Stimulated activated CD8-positive, alpha-beta memory T cell treated with anti-CD3 and anti-CD28 coated beads, Interleukin-15, amount 100 ng/mL, for 1 hour (primary cell): ENCODE measurements around the gene PRAC2.
"Not testable (repeated sequence)": the region's sequence is repeated elsewhere in the genome, so short reads cannot be mapped to it uniquely, and the experiment has no call there.

Experiments
- DNase-seq: peaks from one replicate; pipeline ENCODE4 v3.0.0-alpha.2; 2020; ENCODE audit warnings: low read depth

The PRAC2 gene

DNA sequence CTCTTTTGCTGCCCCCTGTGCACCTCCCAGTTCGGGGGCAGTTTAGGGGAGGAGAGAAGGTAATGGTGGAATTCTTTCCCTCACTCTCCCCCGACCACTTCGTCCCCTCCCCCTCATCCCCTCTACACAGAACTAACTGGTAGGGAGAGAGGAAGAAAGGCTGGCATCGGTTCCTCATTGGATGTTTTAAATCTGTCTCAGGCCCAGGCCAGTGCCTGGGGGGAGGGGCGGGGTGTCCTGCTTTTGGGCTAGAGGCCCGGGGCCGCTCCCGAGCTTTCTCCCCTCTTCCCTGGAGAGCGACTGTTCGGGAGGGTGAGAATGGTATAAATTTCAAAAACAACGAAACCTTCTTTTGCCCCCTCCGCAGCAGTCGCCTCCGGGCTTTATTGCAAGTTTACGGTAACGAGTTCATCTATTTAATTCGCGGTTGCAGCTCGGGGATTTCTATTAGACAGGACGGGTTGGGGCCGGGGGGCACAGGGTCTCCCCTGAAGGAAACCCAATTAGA is at the start of gene PRAC2:
PRAC2 (plus strand) TSS at position 271 of the 508 bp plus-strand sequence. CDS start 1,226 bp downstream, outside the sequence.
- no peak for DNase-seq

DNA sequence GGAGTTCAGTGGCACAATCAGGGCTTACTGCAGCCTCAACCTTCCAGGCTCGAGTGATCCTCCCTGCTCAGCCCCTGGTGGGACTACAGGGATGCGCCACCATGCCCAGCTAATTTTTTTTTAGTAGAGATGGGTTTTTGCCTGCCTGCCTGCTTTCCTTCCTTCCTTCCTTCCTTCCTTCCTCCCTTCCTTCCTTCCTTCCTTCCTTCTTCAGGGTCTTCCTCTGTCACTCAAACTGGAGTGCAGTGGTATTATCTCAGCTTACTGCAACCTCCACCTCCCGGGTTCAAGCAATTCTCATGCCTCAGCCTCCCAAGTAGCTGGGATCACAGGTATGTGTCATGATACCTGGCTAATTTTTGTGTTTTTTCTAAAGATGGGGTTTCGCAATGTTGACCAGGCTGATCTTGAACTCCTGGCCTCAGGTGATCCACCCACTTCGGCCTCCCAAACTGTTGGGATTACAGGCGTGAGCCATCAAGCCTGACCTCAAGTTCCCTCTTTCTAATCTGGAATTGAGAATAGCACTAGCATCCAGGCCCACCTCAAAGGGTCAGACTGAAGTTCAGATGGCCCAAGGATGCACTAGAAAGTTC is 45.9 kb upstream of the PRAC2 start:
- no peak for DNase-seq

DNA sequence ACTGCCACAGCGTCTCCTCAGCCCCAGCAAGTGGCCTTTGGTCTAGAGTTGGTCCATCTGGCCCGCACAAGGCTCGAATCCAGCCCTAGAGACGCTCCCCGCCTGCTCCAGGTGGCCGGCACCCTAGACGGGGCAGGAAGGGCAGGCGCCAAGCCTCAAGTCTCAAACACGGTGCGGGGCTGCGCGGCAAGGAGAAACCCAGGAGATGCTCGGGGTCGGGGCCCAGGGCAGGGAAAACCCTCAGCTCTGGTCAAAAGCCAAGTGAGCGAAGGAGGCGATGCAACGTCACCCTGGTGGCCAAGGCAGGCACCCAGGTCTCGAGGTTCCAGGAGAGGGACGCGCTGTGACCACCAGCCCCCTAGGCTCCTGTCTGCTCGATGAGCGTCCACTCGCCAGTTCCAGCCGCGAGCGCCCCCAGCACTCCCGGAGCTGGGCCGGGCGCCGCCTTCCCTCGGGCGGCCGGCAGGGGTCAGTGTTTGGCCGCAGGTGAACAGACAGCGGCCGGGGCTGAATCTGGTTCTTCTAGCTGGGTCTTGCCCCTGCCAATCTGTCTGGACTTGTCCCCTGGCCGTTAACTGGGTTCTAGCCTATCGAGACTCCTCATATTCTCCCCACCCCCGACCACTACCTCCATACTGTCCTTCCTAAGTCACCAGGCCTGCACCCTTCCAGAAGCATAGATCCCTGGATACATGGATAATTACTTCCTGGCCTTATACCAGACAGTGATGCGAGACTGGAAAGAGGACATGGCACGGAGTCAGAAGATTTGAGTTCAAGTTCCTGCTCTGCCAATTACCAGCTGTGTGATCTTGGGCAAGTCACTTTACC is 44.6 kb upstream of the PRAC2 start:
- peak; percentile 42 for DNase-seq

GRCh38 chr17:48679385-48680096 is 43.4 kb upstream of the PRAC2 start:
- DNase-seq, result no peak

DNA sequence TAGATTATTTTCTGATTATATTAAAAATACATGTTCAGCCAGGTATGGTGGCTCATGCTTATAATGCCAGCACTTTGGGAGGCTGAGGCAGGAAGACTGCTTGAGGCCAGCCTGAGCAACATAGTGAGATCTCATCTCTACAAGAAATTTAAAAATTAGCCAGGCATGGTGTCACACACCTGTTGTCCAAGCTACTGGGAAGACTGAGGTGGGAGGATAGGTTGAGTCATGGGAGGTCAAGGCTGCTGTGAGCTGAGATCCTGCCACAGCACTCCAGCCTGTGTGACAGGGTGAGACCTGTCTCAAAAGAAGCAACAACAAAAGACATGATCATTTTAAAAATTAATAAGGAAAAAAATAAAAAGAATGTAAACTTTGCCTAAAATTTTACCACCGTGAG is 41.4 kb upstream of the PRAC2 start:
- no peak for DNase-seq

DNA sequence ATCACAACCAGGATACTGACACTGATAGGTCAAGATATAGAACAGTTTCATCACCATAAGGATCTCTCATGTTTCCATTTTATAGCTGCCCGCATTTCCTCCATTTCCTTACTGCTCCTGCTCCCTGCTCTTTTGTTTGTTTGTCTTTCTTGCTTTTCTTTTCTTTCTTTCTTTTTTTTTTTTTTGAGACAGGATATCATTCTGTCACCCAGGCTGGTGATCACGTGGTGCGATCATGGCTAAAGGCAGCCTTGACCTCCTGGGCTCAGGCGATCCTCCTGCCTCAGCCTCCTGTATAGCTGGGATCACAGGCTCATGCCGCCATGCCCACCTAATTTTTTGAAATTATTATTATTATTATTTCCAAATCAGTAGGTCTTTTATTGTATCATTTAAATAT is 32.3 kb upstream of the PRAC2 start:
- no peak for DNase-seq

GRCh38 chr17:48692049-48692448 is 30.9 kb upstream of the PRAC2 start:
- DNase-seq, result no peak

DNA sequence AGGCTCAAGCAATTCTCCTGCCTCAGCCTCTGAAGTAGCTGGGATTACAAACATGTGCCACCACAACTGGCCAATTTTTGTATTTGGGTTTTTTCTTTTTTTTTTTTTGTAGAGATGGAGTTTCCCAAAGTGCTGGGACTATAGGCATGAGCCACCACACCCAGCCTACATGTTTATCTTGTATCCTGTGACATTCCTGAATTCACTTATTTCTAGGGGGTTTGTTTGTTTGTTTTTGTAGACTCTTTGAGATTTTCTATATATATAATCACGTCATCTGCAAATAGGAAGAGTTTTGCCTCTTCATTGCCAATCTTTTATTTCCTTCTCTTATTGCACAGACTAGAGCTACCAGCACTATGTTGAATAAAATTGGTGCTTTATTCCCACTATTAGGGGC is 29.8 kb upstream of the PRAC2 start:
- no peak for DNase-seq

DNA sequence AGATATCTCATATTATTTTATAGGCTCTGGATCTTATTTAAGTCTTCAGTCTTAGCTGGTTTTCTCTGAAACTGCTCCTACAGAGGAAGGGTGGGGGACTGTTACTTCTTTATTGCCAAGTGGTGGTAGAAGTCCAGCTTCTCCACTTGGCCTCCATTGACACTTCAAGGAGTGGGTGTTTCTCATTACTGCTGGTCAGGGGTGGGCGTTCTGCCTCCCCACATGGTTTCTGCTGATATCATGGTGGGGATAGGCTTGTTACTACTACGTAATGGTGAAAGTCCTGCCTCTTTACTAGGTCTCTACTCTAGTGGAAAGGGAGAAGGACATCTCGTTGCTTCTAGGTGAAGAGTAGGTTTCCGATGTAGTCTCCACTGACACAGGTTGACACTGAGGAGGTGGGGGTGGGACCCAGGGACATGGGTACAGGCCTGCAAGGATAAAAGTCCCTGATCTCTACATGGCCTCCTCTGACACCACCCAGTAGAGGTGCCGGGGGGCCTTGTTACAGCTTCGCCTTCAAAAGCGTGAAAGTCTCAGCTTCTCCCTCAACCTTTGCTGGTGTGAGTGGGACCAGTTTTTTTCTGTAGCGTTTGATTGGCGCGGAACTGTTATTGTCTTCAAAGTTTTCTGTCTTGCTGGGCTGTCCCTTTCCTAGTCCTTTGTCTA is 21.0 kb upstream of the PRAC2 start:
- no peak for DNase-seq

DNA sequence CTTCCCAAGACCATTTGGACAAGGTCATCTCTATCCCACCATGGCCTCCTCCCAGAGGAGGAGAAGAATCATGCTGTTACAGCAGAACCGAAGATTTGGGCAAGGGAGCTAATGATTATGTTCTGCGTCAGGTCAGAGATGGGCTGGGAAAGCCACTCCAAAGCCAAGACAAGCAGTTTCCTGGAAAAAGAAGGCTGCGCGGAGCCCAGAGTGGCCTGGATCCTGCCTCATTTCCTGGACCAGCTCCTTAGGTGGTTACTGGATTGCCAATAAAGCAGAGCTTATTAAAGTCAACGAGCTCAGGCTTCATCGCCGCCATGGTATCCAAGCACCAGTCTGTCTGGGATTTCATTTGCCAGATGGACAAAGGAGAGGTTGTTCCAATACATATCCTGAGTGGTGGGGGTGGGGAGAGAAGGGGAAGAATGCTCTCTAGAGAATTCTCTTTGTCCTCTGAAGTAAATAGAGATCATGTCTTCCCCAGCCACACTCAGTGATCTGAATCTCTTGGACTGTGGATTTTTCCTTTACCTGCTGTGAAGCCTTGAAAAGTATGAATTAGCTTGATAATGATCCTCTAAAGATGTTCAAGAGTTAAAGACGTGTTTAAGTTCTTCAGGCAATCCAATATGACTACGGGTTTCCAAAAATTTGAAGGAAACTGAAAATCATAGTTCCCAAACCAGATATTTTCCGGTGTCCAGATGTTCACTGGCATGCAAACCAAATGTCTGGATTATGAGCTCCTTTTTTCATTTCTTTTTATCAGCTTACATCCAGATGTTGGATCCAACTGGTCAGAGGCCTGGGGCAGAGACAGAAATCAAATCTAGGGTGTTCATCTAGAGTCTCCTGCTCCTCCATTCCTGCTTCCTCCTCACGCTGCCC is 18.4 kb upstream of the PRAC2 start:
- no peak for DNase-seq

DNA sequence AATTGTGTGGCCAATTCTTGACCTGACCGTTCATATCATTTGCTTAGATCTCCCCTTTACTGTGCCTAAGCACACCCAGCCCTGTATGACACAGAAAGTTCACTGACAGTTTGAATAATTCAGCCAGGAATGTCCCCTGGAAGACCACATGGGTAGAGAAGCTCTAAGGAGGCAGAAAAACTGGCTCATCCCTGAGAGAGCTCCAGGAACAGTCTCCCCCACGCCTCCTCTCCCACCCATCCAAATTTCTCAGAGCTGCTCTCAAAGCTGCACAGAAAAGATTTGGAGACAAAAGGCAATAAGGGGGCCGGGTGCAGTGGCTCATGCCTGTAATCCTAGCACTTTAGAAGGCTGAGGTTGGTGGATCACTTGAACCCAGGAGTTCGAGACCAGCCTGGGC is 11.9 kb upstream of the PRAC2 start:
- DNase-seq, result no peak

DNA sequence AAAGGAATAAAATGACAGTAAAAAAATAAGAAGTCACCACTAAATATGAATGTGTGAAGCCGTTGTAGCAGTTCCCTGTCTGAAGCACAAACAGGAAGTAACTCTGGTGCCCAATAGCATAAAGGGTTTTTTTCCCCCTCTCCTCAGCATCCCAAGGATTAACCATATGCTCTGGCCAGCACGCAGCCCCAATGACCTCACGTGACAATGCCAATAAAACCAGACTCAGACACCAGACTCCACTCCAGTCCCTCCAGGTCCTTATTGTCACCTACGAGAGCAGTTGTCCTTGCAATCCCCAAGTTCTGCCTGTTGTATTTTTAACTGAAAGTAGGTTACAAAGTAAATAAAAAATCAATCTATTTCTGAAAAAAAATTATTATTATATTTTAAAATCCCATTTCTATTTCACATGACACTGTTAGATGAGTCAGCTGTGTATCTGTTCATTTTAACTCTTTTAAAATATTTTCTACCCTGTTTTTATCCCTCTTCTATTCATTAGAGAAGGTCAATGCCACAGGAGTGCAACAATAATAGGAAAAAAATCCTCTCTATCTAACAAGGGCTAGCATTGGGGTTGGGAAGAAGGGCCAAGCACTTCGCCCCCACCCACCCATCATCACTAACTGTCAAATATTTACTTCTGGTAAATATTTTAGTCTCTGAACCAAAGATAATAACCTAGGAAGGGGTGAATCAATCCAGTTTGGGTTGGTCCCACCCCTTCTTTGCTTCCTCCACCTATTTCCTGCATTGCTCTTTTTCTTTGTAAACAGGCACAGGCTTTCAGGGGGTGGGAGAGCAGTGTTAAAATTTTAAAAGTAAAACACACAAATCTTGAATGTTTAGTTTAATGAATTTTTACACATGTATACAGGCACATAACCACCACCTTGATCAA is 7.2 kb upstream of the PRAC2 start:
- DNase-seq, result no peak

DNA sequence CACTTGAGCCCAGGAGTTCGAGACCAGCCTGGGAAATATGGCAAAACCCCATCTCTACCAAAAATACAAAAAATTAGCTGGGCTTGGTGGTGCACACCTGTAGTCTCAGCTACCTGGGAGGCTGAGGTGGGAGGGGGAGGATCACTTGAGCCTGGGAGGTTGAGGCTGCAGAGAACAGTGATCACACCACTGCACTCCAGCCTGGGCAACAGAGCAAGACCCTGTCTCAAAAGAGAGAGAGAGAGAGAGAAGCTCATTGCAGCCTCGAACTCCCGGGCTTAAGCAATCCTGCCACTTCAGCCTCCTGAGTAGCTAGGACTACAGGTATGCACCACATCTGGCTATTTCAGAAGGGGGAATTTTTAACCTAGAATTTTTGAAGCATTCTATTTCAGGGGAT is 6.4 kb upstream of the PRAC2 start:
- DNase-seq, result not testable (repeated sequence)

DNA sequence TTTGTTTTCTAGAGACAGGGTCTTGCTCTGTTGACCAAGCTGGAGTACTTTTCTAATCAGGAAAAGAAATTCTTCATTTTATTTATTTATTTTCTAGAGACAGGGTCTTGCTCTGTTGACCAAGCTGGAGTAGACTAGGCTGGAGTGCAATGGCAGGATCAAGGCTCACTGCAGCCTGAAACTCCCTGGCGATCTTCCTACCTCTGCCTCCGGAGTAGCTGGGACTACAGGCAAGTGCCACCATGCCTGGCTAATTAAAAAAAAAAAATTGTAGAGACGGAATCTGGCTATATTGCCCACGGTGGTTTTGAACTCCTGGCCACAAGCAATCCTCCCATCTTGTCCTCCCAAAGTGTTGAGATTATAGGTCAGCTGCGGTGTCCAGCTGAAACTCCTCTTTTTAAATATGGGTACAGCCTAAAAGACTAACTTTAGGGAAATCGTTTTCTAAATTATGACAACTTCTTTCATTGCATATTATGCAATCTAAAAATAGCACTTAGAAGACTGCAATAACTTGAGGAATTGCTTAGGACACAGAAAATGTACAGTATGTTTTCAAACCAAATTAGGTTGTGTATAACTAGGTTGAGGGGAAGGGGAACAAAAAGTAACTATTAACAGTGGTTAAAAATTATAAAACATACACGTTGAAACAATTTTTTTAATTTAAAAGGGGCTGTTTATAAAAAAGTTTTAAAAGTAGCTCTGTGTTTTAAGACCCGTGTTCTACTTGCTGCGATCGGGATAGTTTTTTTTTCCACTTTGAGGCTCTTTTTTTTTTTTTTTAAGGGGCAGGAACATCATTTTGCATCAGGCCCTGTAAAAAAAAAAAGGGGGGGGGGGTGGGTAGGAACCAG is 5.4 kb upstream of the PRAC2 start:
- no peak for DNase-seq

- DNase-seq, result no peak
Measured at GRCh38 chr17:48718227-48718760, 4.7 kb upstream of the PRAC2 start.

- no peak for DNase-seq
Measured at GRCh38 chr17:48718761-48719641, 4.0 kb upstream of the PRAC2 start.

- DNase-seq, result no peak
Measured at GRCh38 chr17:48719642-48720265, 3.2 kb upstream of the PRAC2 start.
